ENCODE measurements around the gene ZBTB8B.
"Not testable (repeated sequence)": the region's sequence is repeated elsewhere in the genome, so short reads cannot be mapped to it uniquely, and the experiment has no call there.

The ZBTB8B gene

GRCh38 chr1:32427264-32427963 is 37.5 kb upstream of the ZBTB8B start:
- H4K20me1 ChIP-seq (ENCODE audit: insufficient read depth, low read length, poor library complexity, severe bottlenecking): no peaks in the 10 kb centered on the region
- H3K9ac ChIP-seq (ENCODE audit: low read depth, low read length, poor library complexity, severe bottlenecking): no peak overlapping the region
- H3K4me3 ChIP-seq (ENCODE audit: low read length, poor library complexity, severe bottlenecking): no peak overlapping the region
- no peaks in the 10 kb centered on the region for H3K27me3 ChIP-seq (ENCODE audit: insufficient read depth, low read length, poor library complexity, severe bottlenecking)
- H3K4me2 ChIP-seq (ENCODE audit: low read depth, low read length, poor library complexity, severe bottlenecking): no peak overlapping the region
- no peaks in the 10 kb centered on the region for H3K9me3 ChIP-seq (ENCODE audit: insufficient read depth, low read depth, low read length)
- no peak for TF ChIP-seq CTCF (conservative IDR thresholded peaks at IDR 0.05; ENCODE audit: low read length)
- no peak for TF ChIP-seq EZH2phosphoT487 (IDR thresholded peaks at IDR 0.05; ENCODE audit: borderline replicate concordance)
- H3K4me1 ChIP-seq (ENCODE audit: insufficient read depth, low read length, poor library complexity, severe bottlenecking): no peaks in the 10 kb centered on the region
- no peaks in the 10 kb centered on the region for H3K79me2 ChIP-seq (ENCODE audit: insufficient read depth, low read length)
- H3F3A ChIP-seq (ENCODE audit: low read depth): no peaks in the 10 kb centered on the region
- H3K9me2 ChIP-seq (replicated peaks; ENCODE audit: low read depth, low read length): no peaks in the 10 kb centered on the region
- no peak overlapping the region for H2AFZ ChIP-seq (ENCODE audit: low read length)
- H3K36me3 ChIP-seq (ENCODE audit: insufficient read depth, low read length): no peaks in the 10 kb centered on the region

GRCh38 chr1:32431736-32432400 is 33.0 kb upstream of the ZBTB8B start:
- Histone ChIP-seq H3K4me2 (ENCODE audit: low read depth, low read length, poor library complexity, severe bottlenecking) (no peak overlapping the region), H4K20me1 (ENCODE audit: insufficient read depth, low read length, poor library complexity, severe bottlenecking) (no peaks in the 10 kb centered on the region), H2AFZ (ENCODE audit: low read length) (no peak overlapping the region), H3K9me3 (ENCODE audit: insufficient read depth, low read depth, low read length) (no peaks in the 10 kb centered on the region), H3K4me1 (ENCODE audit: insufficient read depth, low read length, poor library complexity, severe bottlenecking) (no peaks in the 10 kb centered on the region), H3F3A (ENCODE audit: low read depth) (no peaks in the 10 kb centered on the region), H3K36me3 (ENCODE audit: insufficient read depth, low read length) (no peaks in the 10 kb centered on the region), H3K79me2 (ENCODE audit: insufficient read depth, low read length) (no peaks in the 10 kb centered on the region), H3K9me2 (replicated peaks; ENCODE audit: low read depth, low read length) (no peaks in the 10 kb centered on the region), H3K4me3 (ENCODE audit: low read length, poor library complexity, severe bottlenecking) (no peak overlapping the region), H3K27me3 (ENCODE audit: insufficient read depth, low read length, poor library complexity, severe bottlenecking) (no peaks in the 10 kb centered on the region), H3K9ac (ENCODE audit: low read depth, low read length, poor library complexity, severe bottlenecking) (no peak overlapping the region)
- TF ChIP-seq CTCF (conservative IDR thresholded peaks at IDR 0.05; ENCODE audit: low read length) (no peak), EZH2phosphoT487 (IDR thresholded peaks at IDR 0.05; ENCODE audit: borderline replicate concordance) (no peak)

GRCh38 chr1:32438136-32438535 is 26.7 kb upstream of the ZBTB8B start:
- H3K79me2 ChIP-seq (ENCODE audit: insufficient read depth, low read length): no peaks in the 10 kb centered on the region
- no peak overlapping the region for H2AFZ ChIP-seq (ENCODE audit: low read length)
- H3K4me2 ChIP-seq (ENCODE audit: low read depth, low read length, poor library complexity, severe bottlenecking): no peak overlapping the region
- no peaks in the 10 kb centered on the region for H3K9me3 ChIP-seq (ENCODE audit: insufficient read depth, low read depth, low read length)
- no peaks in the 10 kb centered on the region for H3K36me3 ChIP-seq (ENCODE audit: insufficient read depth, low read length)
- no peak overlapping the region for H3K4me3 ChIP-seq (ENCODE audit: low read length, poor library complexity, severe bottlenecking)
- H3F3A ChIP-seq (ENCODE audit: low read depth): no peaks in the 10 kb centered on the region
- no peaks in the 10 kb centered on the region for H3K4me1 ChIP-seq (ENCODE audit: insufficient read depth, low read length, poor library complexity, severe bottlenecking)
- H3K9ac ChIP-seq (ENCODE audit: low read depth, low read length, poor library complexity, severe bottlenecking): no peak overlapping the region
- H3K9me2 ChIP-seq (replicated peaks; ENCODE audit: low read depth, low read length): no peaks in the 10 kb centered on the region
- H3K27me3 ChIP-seq (ENCODE audit: insufficient read depth, low read length, poor library complexity, severe bottlenecking): no peaks in the 10 kb centered on the region
- no peaks in the 10 kb centered on the region for H4K20me1 ChIP-seq (ENCODE audit: insufficient read depth, low read length, poor library complexity, severe bottlenecking)
- TF ChIP-seq CTCF (conservative IDR thresholded peaks at IDR 0.05; ENCODE audit: low read length) (no peak), EZH2phosphoT487 (IDR thresholded peaks at IDR 0.05; ENCODE audit: borderline replicate concordance) (no peak)

GRCh38 chr1:32438777-32439176 is 26.1 kb upstream of the ZBTB8B start:
- not testable (repeated sequence) for H3K4me2 ChIP-seq (ENCODE audit: low read depth, low read length, poor library complexity, severe bottlenecking); H3K79me2 ChIP-seq (ENCODE audit: insufficient read depth, low read length); H3K4me1 ChIP-seq (ENCODE audit: insufficient read depth, low read length, poor library complexity, severe bottlenecking); H4K20me1 ChIP-seq (ENCODE audit: insufficient read depth, low read length, poor library complexity, severe bottlenecking); H3K9ac ChIP-seq (ENCODE audit: low read depth, low read length, poor library complexity, severe bottlenecking); H3K27me3 ChIP-seq (ENCODE audit: insufficient read depth, low read length, poor library complexity, severe bottlenecking); H3K9me3 ChIP-seq (ENCODE audit: insufficient read depth, low read depth, low read length); H2AFZ ChIP-seq (ENCODE audit: low read length); H3K9me2 ChIP-seq (replicated peaks; ENCODE audit: low read depth, low read length); H3K4me3 ChIP-seq (ENCODE audit: low read length, poor library complexity, severe bottlenecking); H3K36me3 ChIP-seq (ENCODE audit: insufficient read depth, low read length); H3F3A ChIP-seq (ENCODE audit: low read depth)

- not testable (repeated sequence) for H3K36me3 ChIP-seq (ENCODE audit: insufficient read depth, low read length); H2AFZ ChIP-seq (ENCODE audit: low read length); H3K79me2 ChIP-seq (ENCODE audit: insufficient read depth, low read length); H4K20me1 ChIP-seq (ENCODE audit: insufficient read depth, low read length, poor library complexity, severe bottlenecking); H3K27me3 ChIP-seq (ENCODE audit: insufficient read depth, low read length, poor library complexity, severe bottlenecking); H3K9me3 ChIP-seq (ENCODE audit: insufficient read depth, low read depth, low read length); H3K4me2 ChIP-seq (ENCODE audit: low read depth, low read length, poor library complexity, severe bottlenecking); H3F3A ChIP-seq (ENCODE audit: low read depth); H3K9ac ChIP-seq (ENCODE audit: low read depth, low read length, poor library complexity, severe bottlenecking); H3K4me1 ChIP-seq (ENCODE audit: insufficient read depth, low read length, poor library complexity, severe bottlenecking); H3K9me2 ChIP-seq (replicated peaks; ENCODE audit: low read depth, low read length); H3K4me3 ChIP-seq (ENCODE audit: low read length, poor library complexity, severe bottlenecking)
These were observed 23.4 kb upstream of the ZBTB8B start for GRCh38 chr1:32441467-32441866.
